Hypothalamus (tissue), 51 donors: ENCODE measurements around the gene CTIF.

Experiments used
- DNase-seq, 51 donors: peaks; one replicate each; lab custom pipeline; 2025; lab: John Stamatoyannopoulos, UW

The CTIF gene

GRCh38 chr18:48548921-48549320 is 10.1 kb downstream of the CTIF start:
- no peak for DNase-seq

- DNase-seq, result no peak
Observed at GRCh38 chr18:48550101-48550729, 11.4 kb downstream of the CTIF start.

GRCh38 chr18:48551100-48551499 is 12.3 kb downstream of the CTIF start:
- no peak for DNase-seq

GRCh38 chr18:48552130-48552529 is 13.3 kb downstream of the CTIF start:
- DNase-seq, result no peak

GRCh38 chr18:48553236-48553635 is 14.4 kb downstream of the CTIF start:
- DNase-seq, result no peak

- no peak for DNase-seq
Observed at GRCh38 chr18:48554610-48555400, 16.0 kb downstream of the CTIF start.

- no peak for DNase-seq
Observed at GRCh38 chr18:48555465-48555995, 16.7 kb downstream of the CTIF start.

GRCh38 chr18:48557640-48558174 is 18.9 kb downstream of the CTIF start:
- no peak for DNase-seq

GRCh38 chr18:48558248-48558647 is 19.4 kb downstream of the CTIF start:
- DNase-seq, result no peak

- no peak for DNase-seq
Observed at GRCh38 chr18:48560491-48560890, 21.7 kb downstream of the CTIF start.

GRCh38 chr18:48562075-48562474 is 23.2 kb downstream of the CTIF start:
- DNase-seq, result no peak

GRCh38 chr18:48563027-48563426 is 24.2 kb downstream of the CTIF start:
- DNase-seq, result no peak

GRCh38 chr18:48564139-48564538 is 25.3 kb downstream of the CTIF start:
- no peak for DNase-seq

- DNase-seq, result no peak
Observed at GRCh38 chr18:48565105-48565504, 26.3 kb downstream of the CTIF start.

GRCh38 chr18:48566589-48566988 is 27.8 kb downstream of the CTIF start:
- DNase-seq, result no peak

GRCh38 chr18:48567388-48567787 is 28.6 kb downstream of the CTIF start:
- DNase-seq, result no peak

- no peak for DNase-seq
Observed at GRCh38 chr18:48569139-48569914, 30.5 kb downstream of the CTIF start.

GRCh38 chr18:48569915-48570264 is 31.1 kb downstream of the CTIF start:
- DNase-seq, result no peak

GRCh38 chr18:48570313-48570712 is 31.5 kb downstream of the CTIF start:
- peak in 1 of 51 donors; percentile 15 for DNase-seq

GRCh38 chr18:48571639-48572384 is 33.0 kb downstream of the CTIF start:
- no peak for DNase-seq
